NAMALWA (cell line): ENCODE data around the gene RABEP2.
"Not testable (repeated sequence)": the region's sequence is repeated elsewhere in the genome, so short reads cannot be mapped to it uniquely, and the experiment has no call there.

Experiments used
- DNase-seq: peaks from one replicate; pipeline ENCODE4 v3.0.0-alpha.2; 2015; ENCODE audit warnings: low spot score

RABEP2 gene, protein sequence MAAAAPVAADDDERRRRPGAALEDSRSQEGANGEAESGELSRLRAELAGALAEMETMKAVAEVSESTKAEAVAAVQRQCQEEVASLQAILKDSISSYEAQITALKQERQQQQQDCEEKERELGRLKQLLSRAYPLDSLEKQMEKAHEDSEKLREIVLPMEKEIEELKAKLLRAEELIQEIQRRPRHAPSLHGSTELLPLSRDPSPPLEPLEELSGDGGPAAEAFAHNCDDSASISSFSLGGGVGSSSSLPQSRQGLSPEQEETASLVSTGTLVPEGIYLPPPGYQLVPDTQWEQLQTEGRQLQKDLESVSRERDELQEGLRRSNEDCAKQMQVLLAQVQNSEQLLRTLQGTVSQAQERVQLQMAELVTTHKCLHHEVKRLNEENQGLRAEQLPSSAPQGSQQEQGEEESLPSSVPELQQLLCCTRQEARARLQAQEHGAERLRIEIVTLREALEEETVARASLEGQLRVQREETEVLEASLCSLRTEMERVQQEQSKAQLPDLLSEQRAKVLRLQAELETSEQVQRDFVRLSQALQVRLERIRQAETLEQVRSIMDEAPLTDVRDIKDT

DNA sequence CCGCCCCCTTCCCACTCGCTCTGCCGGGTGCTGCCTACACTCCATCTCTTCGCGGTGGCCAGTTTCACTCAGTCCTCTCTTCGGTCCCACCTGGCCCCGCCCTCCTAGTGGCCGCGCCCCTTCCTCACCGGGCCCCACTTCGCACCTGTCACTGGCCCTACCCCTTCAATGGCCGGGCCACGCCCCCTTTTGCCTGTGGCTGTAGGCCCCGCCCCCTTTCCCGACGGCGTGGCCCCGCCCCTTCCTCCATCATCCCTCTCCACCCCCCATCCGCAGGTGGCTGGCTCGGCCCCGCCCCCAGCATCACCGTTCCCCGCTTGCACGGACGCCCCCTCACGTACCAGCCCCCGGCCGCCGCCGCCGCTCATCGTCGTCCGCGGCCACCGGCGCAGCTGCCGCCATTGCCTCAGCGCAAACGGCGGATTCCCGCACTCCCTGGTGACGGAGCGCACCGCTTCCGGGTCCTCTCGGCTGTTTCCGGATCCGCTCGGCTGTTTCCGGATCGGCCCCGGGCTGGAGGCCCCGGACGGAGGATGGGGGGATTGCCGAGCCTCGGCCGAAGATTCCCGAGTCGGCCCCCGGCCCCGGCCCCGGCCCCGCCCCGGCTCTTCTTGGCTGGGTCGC, at the start of gene RABEP2:
Gene RABEP2, minus strand, starts transcription at position 477 of the 624 bp plus-strand sequence. Its CDS starts 75 bp downstream, at position 402.
- DNase-seq: peak; percentile 96

DNA sequence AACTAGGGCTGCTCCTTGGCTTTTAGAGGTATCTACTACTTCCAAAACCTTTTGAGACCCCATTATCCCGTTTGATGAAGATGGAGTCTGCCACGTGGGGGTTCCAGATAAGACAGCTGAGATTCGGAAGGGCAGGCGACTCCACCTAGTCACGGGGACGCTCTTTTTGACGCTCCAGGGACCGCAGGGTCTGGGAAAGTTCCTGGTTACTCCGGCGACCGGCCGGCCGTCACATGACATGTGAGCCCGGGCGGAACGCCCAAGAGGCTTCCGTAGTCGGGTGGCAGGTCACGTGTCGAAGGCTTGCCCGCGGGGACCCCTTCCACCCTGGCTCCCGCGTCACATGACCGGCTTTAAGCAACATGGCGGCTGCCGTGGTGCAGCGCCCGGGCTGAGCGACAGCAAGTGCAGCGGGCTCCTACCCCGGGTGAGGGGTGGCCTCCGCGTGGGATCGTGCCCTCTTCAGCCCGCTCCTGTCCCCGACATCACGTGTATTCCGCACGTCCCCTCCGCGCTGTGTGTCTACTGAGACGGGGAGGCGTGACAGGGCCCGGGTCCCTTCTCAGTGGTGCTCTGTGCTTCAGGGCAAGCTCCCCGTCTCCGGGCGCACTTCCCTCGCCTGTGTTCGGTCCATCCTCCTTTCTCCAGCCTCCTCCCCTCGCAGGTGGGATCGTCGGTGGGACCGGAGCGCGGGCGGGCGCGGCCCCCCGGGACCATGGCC, 49.6 kb upstream of the RABEP2 start, which contains the start of gene SPNS1:
Gene SPNS1, plus strand, starts transcription at position 342 of the 721 bp plus-strand sequence. Its CDS starts 374 bp downstream, at position 716.
- DNase-seq: peak; percentile 96

DNA sequence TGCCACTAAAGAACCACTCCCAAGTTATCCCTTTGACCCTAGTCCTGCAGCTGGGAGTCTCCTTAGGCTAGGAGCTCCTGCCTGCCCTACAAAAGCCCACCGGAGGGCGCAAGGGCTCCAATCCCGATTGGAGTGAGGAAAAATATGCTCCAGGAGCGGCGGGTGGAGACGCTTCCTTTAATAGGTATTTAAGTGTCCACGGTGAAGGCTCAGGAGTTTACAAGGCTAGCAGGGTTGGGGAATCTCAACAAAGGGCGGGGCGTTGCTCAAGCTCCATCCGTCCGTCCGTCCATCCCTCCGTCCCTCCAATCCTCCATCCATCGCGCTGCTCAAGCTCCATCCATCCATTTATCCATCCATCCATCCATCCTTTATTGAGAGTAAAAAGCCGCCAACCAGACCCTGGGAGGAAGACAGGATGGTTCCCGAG, 49.0 kb upstream of the RABEP2 start:
- no peak for DNase-seq

DNA sequence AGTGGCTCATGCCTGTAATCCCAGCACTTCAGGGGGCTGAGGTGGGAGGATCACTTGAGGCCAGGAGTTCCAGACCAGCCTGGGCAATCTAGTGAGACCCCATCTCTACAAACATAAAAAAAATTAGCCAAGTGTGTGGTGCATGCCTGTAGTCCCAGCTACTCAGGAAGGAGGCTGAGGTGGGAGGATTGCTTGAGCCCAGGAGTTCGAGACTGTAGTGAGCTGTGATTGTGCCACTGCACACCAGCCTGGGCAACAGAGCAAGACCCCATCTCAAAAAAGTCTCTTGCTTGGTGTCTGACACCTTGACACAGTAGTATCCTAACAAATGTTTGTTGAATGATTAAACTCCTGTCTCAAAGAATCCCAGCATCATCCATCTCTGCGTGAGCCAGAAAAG, 44.7 kb upstream of the RABEP2 start:
- not testable (repeated sequence) for DNase-seq

DNA sequence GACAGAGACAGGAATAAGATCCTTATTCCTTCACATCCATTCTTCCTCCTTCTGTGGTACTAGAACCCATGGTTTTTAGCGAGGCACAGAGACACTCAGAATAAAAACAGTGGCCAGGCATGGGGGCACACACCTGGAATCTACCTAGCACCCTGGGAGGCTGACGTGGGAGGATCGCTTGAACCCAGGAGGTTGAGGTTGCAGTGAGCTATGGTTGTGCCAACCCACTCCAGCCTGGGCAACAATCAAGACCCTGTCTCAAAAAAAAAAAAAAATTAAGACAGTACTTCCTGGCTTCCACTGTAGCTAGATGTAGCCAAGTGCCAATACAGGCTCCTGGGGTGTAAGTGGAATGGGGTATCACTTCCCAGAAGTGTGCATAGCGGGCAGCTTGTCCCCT, 42.1 kb upstream of the RABEP2 start:
- no peak for DNase-seq

DNA sequence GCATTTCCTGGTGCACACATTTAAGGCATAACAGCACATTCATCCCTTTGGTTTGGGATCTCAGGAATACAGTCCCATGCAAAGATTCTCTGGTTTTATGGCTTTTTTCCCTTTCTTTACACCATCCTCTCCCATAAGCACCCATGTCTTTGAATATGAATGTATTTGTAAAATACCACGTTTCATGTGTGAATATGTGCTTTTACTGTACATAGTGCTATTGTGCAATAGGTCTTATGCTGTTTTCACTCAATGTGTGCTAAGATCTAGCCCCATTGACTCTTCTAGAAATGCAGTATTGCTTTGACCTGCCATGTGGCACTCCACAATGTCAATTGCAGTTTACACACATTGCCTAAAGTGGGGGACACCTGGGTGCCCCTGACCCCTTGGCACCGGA, 39.5 kb upstream of the RABEP2 start:
- DNase-seq: no peak

DNA sequence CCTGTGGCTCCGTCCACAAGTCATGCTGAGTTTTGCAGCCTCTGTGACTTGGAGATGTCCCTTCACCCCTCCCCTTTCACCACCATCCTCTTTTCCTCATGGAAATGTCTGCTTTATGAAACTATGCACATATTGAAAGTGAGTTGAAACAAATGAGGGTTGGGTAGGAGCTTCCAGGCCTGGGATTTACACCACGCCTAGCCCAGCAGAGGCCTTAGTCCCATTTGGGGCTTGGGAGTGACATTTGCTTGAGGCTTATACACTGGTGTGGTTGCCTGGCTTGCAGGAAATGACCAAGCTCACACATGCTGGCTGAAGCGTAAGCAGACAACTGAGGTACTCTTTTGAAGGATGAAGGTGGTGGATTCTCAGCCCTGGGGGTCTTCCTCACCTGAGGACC, 39.0 kb upstream of the RABEP2 start:
- no peak for DNase-seq

DNA sequence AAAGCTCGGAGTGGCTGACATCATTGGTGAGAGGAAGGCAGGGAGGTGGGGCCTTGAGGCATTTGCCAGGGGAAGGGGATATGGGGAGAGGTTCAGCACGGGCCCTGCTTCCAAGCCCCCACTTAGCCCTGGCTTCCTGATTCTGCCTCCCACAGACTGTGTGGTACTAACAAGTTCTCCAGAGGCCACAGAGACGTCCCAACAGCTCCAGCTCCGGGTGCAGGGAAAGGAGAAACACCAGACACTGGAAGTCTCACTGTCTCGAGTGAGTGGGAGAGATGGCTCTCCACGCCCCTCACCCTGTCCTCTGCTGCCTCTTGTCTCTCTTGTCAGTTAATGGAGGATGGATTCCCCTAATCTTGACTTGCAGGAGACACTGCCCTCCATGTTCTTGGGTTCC, 33.8 kb upstream of the RABEP2 start:
- no peak for DNase-seq

DNA sequence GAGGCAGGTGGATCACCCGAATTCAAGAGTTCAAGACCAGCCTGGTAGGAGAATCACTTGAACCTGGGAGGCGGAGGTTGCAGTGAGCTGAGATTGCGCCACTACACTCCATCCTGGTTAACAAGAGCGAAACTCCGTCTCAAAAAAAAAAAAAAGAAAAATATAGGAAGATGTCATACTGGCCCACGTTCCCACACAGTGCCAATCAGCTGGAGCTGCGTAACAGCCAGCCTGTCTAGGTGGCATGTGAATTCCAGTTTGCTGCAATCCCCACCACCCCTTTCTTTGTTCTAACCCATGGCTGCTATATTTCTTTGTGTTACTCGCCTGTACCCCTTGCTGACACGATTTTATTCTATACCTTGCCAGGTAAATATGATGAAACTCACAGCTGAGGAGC, 33.2 kb upstream of the RABEP2 start:
- no peak for DNase-seq

DNA sequence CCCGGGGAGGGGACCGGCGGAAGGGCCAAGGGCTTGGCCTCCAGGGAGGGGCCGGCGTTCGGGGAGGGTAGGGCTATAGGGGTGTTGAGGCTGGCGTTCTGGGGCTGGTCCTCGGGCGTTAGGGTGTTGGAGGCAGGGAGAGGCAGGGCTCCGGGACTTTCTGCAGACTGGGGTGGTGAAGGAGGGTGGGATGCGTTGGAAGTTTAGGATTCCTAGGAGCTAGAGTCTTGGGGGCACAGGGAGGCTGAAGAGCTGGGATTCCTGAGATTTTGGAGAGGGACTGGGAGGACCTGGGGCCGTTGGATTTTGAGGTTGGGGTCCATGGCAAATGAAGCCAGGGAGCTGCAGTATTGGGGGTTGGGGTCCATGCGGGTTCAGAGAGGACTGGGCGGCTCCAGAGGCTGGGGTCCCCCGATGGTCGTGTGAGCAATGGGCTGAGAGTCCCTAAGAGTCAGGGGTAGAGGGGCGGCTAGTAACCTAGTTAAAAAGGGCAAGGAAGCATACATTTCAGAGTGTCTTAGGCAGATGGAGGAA, 26.4 kb upstream of the RABEP2 start:
- no peak for DNase-seq

DNA sequence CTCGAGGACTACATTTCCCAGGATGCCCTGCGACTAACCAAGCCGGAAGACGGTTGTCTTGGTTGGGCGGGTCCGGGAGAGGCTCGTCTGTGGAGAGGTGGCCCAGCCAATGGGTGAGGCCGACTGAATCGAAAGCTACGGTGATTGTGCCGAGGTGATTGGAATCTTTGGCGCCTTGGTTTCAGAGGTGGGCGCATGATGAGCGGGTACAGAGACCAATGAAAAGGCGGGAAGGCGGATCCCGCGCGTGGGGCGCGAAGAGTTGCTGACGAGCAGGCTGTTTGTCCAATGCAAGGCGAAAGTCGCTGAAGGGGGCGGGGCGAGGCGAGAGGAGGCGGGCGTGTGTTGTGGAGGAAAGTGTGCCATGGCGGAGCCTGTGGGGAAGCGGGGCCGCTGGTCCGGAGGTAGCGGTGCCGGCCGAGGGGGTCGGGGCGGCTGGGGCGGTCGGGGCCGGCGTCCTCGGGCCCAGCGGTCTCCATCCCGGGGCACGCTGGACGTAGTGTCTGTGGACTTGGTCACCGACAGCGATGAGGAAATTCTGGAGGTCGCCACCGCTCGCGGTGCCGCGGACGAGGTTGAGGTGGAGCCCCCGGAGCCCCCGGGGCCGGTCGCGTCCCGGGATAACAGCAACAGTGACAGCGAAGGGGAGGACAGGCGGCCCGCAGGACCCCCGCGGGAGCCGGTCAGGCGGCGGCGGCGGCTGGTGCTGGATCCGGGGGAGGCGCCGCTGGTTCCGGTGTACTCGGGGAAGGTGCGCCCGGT, 25.8 kb upstream of the RABEP2 start, which contains the start of gene NFATC2IP:
Gene NFATC2IP, plus strand, starts transcription at position 290 of the 762 bp plus-strand sequence. Its CDS starts 75 bp downstream, at position 365.
- peak; percentile 100 for DNase-seq

DNA sequence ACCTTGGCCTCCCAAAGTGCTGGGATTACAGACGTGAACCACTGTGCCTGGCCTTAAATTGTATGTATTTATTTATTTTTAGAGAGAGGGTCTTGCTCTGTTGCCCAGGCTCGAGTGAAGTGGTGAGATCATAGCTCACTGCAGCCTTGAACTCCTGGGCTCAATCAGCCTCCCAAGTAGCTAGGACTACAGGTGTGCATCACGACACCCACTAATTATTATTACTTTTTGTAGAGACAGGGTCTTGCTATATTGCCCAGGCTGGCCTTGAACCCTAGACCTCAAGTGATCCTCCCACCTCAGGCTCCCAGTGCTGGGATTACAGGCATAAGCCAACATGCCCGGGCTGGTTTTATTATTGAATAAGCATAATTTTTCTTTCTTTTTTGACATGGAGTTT, 21.6 kb upstream of the RABEP2 start:
- DNase-seq: no peak

DNA sequence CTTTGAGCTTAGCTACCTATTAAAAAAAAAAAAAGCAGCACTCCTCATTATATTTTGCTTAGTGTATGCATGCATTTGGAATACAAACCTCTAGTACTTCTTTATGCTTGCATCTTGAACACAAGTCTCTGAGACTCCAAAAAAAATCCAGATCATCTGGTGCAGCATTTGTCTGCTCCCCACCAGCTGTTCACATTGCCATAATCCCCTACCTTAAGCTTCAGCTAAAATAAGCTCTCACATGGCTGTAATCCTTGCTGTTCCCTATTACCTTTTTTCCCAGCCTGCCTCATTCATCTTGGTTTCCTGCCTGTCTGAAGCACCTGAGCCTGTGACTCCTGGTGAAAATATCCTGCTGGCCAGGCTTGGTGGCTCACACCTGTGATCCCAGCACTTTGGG, 18.2 kb upstream of the RABEP2 start:
- DNase-seq: no peak

DNA sequence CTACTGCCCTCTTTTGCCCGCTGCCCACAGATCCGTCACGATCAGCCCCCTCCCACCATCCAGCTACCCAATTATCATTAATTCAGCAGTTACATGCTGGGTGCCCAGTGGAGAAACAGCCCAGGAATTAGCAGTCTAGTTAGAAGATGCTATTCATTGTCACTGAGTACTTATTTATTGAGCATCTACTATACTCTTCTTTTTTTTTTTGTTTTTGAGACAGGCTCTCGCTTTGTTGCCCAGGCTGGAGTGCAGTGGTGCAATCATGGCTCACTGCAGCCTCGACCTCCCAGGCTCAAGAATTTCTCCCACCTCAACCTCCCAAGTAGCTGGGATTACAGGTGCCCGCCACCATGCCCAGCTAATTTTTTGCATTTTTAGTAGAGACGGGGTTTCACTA, 14.8 kb upstream of the RABEP2 start:
- DNase-seq: not testable (repeated sequence)

DNA sequence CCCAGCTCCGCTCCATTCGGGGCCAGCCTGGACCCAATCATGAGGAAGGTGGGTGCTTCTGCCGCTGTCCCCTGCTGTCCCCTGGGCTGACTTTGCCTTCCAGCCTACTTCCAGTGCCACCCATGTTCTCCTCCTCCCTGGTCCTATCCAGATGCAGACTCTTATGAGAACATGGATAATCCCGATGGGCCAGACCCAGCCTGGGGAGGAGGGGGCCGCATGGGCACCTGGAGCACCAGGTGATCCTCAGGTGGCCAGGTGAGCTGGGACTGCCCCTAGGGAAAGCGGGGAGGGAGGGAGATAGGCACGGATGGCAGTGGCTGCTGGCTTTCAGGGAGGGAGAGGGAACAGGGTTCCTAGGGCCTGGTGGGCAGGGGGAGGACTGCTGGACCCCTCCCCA, 13.7 kb upstream of the RABEP2 start:
- no peak for DNase-seq

DNA sequence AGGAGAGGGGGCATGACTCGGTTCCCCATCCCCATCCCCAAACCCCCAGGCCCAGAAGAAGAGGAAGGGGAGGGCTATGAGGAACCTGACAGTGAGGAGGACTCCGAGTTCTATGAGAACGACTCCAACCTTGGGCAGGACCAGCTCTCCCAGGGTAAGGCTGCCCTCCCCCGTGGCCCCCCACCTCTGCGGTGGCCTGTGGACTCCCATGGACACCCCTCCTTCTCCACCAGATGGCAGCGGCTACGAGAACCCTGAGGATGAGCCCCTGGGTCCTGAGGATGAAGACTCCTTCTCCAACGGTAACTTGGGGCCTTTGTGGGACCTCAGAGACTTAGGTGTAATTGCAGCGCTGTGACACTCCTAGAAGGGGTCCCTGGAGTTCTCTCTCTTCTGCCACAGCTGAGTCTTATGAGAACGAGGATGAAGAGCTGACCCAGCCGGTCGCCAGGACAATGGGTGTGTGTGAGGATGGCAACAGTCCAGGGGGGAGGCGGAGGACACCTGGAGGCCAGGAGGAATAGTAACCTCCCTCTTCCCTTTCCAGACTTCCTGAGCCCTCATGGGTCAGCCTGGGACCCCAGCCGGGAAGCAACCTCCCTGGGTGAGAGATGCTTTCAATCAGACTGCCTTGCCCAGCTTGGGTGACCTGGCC, 12.3 kb upstream of the RABEP2 start:
- DNase-seq: no peak

DNA sequence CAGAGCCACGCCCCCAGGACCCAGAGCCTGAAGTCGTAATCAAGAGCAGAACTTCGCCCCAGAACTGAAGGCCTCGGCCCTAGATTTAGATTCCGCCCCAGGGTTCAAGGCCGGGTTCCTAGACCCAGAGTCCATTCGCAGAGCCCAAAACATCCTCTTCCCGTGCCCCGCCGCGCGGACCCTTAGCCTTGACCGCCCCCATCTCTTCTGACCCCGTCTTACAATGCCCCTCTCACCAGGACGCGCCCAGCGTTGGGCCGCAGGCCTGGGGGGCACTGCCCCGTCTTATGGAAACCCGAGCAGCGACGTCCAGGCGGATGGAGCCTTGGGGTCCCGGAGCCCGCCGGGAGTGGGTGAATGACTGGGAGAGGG, 11.7 kb upstream of the RABEP2 start:
- DNase-seq: no peak

DNA sequence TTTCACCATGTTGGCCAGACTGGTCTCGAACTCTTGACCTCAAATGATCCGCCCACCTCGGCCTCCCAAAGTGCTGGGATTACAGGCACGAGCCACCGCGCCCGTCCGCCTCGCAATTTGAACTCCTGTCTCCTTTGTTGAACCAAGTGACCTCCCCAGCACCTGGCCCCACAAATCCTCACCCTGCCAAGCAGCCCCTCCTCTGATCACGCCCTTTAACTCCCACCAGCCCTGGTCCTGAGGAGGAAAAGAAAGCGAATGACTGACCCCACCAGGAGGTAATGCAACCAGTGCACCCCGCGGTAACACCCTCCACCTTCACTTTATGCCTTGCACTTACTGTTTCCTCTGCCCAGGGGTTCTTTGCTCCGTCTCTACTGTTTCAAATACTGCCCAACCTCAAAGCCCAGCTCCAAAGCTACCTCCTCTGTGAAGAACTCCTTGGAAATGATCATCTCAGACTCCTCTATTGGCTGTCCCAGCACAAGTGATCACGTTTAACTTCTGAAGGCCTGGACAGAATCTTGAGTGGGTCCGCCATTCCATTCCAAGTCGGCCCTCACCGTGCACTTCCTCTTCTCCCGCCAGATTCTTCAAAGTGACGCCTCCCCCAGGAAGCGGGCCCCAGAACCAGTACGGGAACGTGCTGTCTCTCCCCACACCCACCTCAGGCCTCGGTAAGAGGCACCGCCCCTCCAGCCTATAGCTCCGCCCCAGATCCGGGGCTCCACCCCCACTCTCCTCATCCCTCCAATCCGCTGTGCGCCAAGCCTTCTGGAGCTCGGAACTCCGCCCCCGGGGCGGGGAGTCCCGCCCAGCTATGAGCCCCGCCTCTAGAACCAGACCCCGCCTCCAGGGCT, 11.1 kb upstream of the RABEP2 start:
- DNase-seq: peak; percentile 94

DNA sequence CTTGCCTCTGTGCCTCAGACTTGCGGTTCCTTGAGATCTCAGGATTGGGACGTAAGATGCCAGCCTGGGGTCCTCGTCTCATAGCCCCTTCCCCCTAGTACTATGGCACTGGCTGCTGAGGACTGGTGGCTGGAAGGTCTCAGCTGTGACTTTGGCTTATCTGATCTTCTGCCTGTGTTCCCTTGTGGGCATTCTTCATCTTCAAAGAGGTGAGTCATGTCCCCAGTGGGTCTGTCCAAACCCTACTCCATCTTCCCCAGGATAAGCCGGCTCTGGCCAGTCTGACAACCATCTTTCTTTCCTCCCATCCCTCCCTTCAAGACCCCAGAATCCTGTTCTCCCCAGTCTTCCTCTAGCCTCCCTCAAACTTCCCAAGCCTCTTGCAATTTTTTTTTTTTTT, 10.3 kb upstream of the RABEP2 start:
- no peak for DNase-seq

DNA sequence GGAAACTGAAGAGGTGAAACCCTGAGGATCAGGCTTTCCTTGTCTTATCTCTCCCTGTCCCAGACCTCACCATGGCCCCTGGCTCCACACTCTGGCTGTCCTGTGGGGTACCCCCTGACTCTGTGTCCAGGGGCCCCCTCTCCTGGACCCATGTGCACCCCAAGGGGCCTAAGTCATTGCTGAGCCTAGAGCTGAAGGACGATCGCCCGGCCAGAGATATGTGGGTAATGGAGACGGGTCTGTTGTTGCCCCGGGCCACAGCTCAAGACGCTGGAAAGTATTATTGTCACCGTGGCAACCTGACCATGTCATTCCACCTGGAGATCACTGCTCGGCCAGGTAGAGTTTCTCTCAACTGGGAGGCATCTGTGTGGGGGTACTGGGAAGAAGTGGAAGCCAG, 8.1 kb upstream of the RABEP2 start:
- no peak for DNase-seq
